ENCODE measurements around the gene OR4Q3.
"Not testable (repeated sequence)": the region's sequence is repeated elsewhere in the genome, so short reads cannot be mapped to it uniquely, and the experiment has no call there.

Gene OR4Q3

GRCh38 chr14:19743256-19743655, at the start of gene OR4Q3:
Gene OR4Q3, plus strand, starts transcription at chr14:19743571.
- no peak for DNase-seq (ENCODE audit: low spot score)

GRCh38 chr14:19729359-19729758, 14.0 kb upstream of the OR4Q3 start:
- no peak for DNase-seq (ENCODE audit: low spot score)

- DNase-seq (ENCODE audit: low spot score) = no peak
Observed at GRCh38 chr14:19729763-19730162, 13.6 kb upstream of the OR4Q3 start.

- DNase-seq (ENCODE audit: low spot score) = not testable (repeated sequence)
Observed at GRCh38 chr14:19733893-19734292, 9.5 kb upstream of the OR4Q3 start.

GRCh38 chr14:19752316-19752715, 8.9 kb downstream of the OR4Q3 start:
- not testable (repeated sequence) for DNase-seq (ENCODE audit: low spot score)

GRCh38 chr14:19754172-19754571, 10.8 kb downstream of the OR4Q3 start:
- no peak for DNase-seq (ENCODE audit: low spot score)

- not testable (repeated sequence) for DNase-seq (ENCODE audit: low spot score)
Observed at GRCh38 chr14:19771491-19771890, 28.1 kb downstream of the OR4Q3 start.

- DNase-seq (ENCODE audit: low spot score) = no peak
Observed at GRCh38 chr14:19771895-19772430, 28.6 kb downstream of the OR4Q3 start.

GRCh38 chr14:19772454-19772853, 29.1 kb downstream of the OR4Q3 start:
- DNase-seq (ENCODE audit: low spot score) = not testable (repeated sequence)

- DNase-seq (ENCODE audit: low spot score) = not testable (repeated sequence)
Observed at GRCh38 chr14:19773204-19773603, 29.8 kb downstream of the OR4Q3 start, which contains the start of gene OR4M1. Gene OR4M1, plus strand, starts transcription at chr14:19773504. Its CDS starts 6,819 bp downstream, at chr14:19780323.

- DNase-seq (ENCODE audit: low spot score) = no peak
Observed at GRCh38 chr14:19775587-19775986, 32.2 kb downstream of the OR4Q3 start.

GRCh38 chr14:19785848-19786247, 42.5 kb downstream of the OR4Q3 start:
- not testable (repeated sequence) for DNase-seq (ENCODE audit: low spot score)

- not testable (repeated sequence) for DNase-seq (ENCODE audit: low spot score)
Observed at GRCh38 chr14:19787318-19787717, 43.9 kb downstream of the OR4Q3 start.

- not testable (repeated sequence) for DNase-seq (ENCODE audit: low spot score)
Observed at GRCh38 chr14:19788150-19788549, 44.8 kb downstream of the OR4Q3 start.

GRCh38 chr14:19796520-19797108, 53.2 kb downstream of the OR4Q3 start:
- DNase-seq (ENCODE audit: low spot score) = not testable (repeated sequence)

Data from putamen (tissue), 1 donor.